GM21390 (cell line): ENCODE measurements around the gene COX6B2.
"Not testable (repeated sequence)": the region's sequence is repeated elsewhere in the genome, so short reads cannot be mapped to it uniquely, and the experiment has no call there.

ENCODE experiments used
- ATAC-seq: cut with Tn5 transposase; IDR thresholded peaks from one replicate; pipeline ENCODE4 v1.9.1; 2021; ENCODE audit not compliant: unreplicated experiment

COX6B2 gene

DNA sequence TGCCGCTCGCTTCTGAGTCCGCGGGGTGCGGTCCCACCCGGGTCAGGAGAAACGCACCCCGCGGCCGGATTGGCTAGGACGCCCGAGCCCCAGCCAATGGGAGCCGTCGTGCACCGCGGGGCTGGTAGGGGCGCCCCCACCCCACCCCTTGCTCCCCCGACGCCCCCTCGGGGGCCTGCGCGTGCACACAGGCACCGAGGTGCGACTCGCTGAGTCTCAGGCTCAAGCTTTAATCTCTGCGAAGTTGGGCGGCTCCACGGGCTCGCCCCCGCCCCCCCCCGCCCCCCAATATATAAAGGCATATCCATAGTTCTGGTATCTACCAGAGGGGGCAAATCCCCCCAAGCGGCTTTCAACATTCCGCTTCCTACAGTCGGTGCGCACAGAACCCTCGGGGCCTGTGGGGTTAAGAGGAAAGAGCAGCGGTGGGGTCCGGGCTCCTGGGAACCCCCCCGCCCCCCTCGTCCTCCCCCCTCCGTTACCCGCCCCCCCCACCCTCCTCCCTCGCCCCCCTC, at the start of gene COX6B2:
Gene COX6B2, minus strand, starts transcription at position 22 of the 515 bp plus-strand sequence. CDS start 198 bp downstream, outside the sequence.
- ATAC-seq = no peak

DNA sequence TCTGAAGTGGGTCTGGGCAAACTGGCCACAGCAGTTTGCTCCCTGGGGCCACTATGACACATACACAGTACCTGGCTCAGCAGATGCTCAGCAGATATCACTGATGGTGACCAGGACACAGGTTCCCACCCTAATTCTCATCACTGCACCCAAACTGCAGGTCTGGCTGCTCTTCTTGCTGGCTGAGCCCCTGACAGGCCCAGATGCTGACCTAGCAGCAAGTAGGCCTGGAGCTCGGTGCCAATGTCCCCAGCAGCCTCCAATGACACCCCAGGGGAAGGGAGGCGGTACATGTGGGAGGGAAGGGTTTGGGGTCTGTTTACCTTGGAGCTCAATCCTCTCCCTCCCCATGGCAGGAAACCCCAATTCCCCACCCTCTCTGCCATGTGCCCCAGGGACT, 48.0 kb upstream of the COX6B2 start:
- ATAC-seq = no peak

GRCh38 chr19:55401390-55401789, 46.9 kb upstream of the COX6B2 start:
- ATAC-seq = not testable (repeated sequence)

DNA sequence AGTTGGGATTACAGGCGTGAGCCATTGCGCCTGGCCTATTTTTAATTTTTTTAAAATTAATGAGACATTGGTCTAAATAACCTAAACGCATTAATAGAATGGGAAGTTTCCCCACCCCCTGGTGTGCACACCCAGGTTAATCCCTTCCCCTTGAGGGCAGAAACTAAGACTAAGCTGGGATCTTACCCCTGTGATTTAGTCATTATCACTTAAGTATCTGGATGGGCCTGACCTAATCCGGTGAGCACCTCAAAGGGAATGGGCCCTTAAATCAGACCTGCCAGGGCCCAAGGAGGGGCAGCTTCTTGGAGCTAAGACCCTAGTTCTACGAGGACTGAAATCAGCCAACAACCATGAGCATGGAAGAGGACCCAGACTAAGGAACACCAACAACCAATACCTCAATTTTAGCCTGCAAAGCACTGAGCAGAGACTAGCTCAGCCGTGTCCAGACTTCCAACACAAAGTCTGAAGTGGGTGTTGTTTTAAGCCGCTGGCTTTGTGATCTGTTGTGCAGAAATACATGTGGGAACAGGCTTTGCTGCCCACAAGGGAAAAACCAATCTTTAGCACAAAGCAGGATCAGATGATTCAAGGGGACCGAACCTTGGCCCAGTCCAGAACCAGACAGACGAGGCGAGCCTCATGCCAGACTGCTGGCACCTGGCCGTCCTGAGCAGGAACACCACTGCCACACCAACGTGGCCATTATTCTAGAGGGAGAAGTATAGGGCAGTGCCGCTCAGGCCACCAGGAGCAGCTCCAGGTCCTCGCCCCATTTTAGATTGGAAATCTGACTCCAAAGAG, 46.0 kb upstream of the COX6B2 start:
- ATAC-seq = no peak

DNA sequence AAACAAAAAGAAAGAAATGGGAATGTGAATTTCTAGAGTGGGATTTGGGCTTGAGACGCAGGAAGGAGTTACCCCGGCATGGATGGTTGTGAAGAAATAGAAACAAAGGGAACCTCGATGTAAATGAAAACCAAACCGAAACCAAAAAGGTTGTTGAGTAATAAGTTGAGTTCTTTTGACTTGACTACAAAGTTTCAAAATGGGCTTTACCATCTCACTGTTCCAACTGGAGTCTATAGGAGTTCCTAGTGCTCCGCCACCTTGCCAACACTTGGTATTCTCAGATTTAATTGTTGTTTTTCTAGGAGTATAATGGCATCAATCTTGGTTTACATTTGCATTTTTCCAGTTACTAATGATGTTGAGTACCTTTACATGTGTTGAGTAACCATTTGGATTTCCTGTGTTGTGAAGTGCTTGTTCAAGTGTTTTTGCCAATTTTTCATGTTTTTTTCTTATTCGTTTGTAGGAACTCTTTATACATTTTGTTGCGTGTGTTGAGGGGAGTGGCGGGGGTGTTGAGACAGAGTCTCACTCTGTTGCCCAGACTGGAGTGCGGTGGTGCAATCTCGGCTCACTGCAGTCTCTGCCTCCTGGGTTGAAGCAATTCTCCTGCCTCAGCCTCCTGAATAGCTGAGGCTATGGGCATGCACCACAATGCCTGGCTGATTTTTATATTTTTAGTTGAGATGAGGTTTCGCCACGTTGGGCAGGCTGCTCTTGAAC, 43.8 kb upstream of the COX6B2 start:
- no peak for ATAC-seq

DNA sequence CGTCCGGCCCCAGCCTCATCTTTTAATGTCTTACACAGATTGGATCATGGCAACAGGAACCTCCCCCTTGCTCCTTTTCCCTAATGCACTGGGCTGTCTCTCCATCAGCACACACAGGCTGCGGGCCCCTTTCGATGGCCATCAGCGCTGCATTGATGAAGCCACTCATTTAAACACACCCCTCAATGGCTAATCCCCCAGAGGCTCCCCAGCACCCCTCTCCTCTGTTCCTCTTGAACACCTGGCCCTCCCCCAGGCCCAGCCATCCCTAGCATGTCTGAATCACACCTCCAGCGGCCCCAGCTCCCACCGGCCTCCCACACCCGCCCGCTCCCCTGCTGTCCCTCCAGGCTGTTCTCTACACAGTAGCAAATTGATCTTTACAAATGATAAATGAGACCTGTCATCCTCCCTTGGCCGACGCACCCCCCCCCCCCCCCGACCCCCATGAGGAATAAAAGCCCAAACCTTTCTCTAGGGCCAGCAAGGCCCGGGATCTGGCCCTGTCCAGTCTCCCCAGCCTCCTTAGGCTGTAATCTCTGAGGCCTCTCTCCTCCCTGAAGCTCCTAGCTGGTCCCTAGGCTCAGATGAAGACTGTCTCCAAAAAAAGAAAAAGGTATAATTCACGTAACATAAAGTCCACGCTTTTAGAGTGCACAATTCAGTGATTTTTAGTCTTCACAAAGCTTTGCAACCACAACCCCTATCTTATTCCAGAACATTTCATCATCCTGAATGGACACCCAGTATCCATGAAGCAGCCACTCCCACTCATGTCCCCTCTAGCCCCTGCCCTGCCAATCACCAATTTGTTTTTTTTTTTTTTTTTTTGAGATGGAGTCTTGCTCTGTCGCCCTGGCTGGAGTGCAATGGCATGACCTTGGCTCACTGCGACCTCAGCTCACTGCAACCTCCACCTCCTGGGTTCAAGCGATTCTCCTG, 38.6 kb upstream of the COX6B2 start:
- ATAC-seq = no peak

DNA sequence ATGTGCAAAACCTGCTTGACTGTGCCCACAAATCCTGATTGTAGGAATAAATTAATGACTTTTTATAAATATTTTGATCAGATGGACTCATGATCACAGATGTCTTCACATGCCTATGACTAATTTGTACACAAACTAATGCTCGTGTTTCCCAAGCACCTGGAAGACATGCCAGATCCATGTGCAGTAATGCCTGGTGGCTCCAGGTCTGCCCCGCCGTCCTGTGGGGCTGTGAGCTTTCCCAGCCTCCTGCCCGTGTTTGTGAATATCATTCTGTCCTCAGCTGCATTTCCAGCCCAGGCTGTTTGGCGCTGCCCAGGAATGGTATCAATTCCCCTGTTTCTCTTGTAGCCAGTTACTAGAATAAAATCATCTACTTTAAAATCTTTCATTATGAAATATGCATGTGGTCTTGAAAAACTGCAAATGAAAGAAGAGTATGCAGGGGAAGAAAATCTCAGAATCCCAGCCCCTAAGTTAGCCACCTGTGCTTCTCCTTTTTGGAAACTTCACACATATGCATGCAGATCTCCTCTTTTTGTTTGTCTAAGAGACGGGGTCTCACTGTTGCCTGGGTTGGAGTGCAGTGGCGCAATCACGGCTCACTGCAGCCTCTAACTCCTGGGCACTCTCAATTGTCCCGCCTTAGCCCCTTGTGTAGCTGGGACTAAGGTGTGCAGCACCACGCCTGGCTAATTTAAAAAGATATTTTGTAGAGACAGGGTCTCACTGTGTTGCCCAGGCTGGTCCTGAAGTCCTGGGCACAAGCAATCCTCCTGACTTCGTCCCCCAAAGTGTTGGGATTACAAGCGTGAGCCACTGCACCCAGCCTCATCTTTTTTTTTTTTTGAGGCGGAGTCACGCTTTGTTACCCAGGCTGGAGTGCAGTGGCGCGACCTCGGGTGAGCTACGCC, 37.4 kb upstream of the COX6B2 start:
- no peak for ATAC-seq

DNA sequence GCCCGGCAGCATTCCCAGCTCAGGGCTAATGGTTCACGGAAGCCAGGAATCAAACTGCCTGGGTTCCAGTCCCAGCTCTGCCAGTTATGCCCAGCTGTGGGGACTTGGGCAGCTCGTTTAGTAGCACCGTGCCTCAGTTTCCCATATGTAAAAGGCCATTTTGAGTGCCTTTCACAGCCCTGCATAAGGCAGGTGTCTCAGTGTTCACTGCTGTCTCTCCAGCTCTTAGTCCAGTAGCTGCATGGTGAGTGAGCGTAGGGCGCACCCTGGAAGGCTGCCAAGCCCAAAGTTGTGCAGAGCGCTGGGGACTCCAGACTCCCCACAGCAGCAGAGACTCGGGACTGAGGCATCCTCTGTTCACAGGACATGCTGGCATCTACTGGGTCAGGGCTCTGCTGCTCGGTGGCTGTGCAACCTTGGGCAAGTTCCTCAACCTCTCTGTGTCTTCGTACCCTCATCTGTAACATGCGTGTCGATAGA, 36.7 kb upstream of the COX6B2 start:
- no peak for ATAC-seq

DNA sequence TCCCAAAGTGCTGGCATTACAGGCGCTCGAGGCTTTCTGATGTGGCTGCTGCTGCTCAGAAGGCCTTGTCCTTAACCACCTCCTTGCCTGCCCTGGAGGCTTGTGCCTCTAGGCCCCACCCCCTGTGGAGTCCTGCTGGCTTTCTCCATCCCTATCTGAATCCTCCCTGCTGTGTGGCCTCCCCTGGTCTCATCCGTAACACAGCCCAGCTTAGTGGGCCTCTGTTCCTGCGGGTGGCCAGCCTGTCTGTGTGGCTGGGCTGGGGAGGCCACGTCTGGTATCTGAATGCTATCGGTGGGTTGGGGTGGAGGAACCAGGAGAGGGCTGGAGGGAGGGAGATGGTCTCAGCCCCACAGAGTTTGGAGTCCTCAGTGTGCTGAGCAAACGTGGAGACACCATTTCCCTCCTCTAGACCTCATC, 36.0 kb upstream of the COX6B2 start:
- ATAC-seq = no peak

DNA sequence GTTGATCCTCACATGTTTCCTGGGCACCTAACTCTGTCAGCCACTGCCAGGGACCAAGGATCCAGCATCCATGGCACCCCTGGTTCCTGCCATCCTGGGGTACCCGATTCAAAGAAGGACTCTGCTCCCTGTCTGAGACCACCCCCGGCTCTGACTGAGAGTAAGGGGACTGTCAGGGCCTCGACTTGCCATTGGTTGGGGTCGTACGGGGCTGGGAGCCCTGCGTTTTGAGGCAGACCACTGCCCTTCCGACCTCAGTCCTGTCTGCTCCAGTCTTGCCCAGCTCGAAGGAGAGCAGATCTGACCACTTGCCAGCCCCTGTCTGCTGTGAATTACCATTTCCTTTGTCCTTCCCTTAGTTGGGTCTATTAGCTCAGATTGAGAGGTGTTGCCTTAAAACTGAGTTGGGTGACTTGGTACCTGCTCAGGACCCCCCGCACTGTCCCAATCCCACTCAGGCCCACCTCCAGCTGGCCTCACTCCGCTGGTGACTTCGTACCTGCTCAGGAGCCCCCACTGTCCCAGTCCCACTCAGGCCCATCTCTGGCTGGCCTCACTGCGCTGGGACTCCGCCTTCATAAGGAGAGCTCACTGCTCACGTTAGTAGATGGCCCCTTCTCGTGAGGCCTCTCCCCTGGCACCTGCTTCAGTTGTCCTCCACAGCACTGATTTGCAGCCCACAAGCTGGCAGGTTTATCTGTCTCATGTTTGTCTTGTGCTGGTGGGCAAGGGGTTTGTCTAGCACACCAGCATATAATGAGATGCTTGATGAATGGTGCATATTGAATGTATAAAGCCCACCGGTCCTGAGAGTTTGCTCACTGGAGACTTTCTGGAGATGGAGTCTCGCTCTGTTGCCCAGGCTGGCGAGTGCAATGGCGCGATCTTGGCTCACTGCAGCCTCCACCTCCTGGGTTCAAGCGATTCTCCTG, 35.1 kb upstream of the COX6B2 start:
- ATAC-seq = no peak

- ATAC-seq = no peak
Observed at GRCh38 chr19:55387736-55388497, 33.4 kb upstream of the COX6B2 start.

GRCh38 chr19:55386493-55386971, 32.0 kb upstream of the COX6B2 start:
- ATAC-seq = no peak

DNA sequence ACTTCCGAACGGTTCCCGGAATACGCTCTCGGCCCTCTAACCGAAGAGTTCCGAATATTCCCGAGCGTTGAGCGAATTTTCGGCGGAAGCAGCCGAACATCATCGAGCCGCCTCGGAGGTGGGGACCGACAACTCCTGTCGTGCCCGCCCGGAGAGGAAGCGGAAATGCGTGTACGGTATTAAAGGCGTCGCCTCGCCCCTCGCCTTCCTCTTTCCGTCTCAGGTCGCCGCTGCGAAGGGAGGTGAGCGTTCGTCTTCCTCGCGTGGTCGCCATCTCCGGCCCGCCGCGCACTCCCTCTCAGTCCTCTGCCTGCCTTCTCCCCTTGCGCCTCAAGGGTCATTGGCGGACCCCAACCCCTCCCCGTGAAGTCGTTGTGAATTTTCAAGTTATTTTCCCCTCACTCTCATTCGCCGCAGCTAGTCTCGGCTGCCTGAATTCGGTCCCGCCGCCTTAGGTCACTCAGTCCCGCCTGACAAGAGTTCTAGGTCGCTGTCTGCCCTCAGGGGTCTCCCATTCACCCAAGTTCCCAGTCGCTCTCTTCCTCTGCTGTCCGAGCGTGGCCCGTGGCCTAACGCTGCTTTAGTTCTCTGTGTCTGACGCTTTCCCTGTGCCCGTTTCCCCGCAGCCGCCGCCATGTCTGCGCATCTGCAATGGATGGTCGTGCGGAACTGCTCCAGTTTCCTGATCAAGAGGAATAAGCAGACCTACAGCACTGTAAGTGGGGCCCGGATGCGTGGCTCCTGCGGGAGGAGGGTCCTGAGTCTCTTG, 31.4 kb upstream of the COX6B2 start, which contains the start of gene RPL28:
Gene RPL28, plus strand, starts transcription at position 209 of the 769 bp plus-strand sequence. Its CDS starts 426 bp downstream, at position 635.
- peak; percentile 55 for ATAC-seq

GRCh38 chr19:55384920-55385723, 30.6 kb upstream of the COX6B2 start:
- ATAC-seq = peak; percentile 49

DNA sequence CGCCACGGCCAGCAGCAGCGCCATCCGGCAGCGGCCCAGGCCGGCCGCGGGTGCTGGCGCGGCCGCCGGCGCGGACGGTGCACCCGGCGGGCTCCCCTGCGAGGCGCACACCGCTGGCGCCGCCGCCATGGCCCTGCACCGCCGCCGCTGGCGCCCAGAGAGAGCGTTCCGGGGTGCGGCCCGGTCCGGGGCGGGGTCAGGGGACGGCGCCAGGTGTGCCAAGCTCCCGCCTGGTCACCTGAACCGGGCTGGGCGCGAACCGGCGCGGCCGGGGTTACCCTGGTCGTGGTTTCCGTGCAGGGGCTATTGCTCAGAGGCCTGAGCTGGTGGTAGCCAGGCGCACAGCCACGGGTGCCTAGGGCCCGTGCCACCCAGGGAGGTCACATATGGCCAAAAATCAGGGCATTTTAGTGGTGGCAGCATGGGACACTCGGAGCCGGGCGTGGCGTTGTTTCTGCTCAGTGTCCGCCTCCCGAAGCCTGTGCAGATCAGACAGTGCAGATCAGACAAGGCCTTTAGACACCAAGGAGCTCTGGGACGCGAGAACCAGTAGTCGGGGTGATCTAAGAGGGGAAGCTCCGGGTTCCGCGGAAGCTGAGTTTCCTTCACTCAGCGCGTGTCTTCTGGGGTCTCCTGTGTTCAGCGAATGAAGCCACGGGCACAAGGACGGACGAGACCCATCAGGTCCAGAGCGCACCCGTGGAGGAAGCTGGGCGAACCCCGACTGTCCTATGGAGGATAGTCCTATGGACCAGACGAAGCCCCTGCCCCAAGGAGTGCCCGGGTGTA, 29.8 kb upstream of the COX6B2 start, which contains the start of gene TMEM238:
Gene TMEM238, minus strand, starts transcription at position 162 of the 789 bp plus-strand sequence. Its CDS starts 33 bp downstream, at position 129.
- no peak for ATAC-seq
